T-cell (primary cell): ENCODE results near the gene PPP1R13B. TPM values are rescaled to one million over a fixed set of nuclear protein-coding genes. Genes with fewer than 3 reads are reported as not detected.

Source experiments
- ATAC-seq, 4 experiments: fragments of 200-7000 bp in 3 of 4; fragments of 150-1000 bp in 1 of 4; cut with Tn5 transposase; replicated peaks in 1 of 4; 1 replicate in 3 of 4; 2 replicates in 1 of 4; pipeline ENCODE4 v1.10.0; 2021; ENCODE audit warnings: moderate library complexity in 3 of 4, mild to moderate bottlenecking in 2 of 4, moderate number of reproducible peaks in 1 of 4
- CTCF ChIA-PET, 2 donors: fragments of 300-600 bp; sonication (Branson Sonifier 250); formaldehyde crosslinking; loops; one replicate each; lab custom pipeline; 2022; ENCODE audit warnings: antibody characterized with exemption in 2 of 2; lab: Charles Lee
- POLR2A ChIA-PET, 2 donors: fragments of 300-600 bp; sonication (Branson Sonifier 250); formaldehyde crosslinking; loops; one replicate each; lab custom pipeline; 2022; ENCODE audit warnings: antibody characterized with exemption in 2 of 2; lab: Charles Lee
- DNase-seq, 35 experiments: peaks; one replicate each; pipeline versions ENCODE4 v3.0.0 to v3.0.0-alpha.2; 2013 to 2023
- H3K27ac ChIP-seq: one replicate; pipeline ENCODE4 v1.5.1; 2013; ENCODE audit warnings: low read length
- H3K27me3 ChIP-seq, 2 experiments: replicated peaks in 1 of 2; 1 replicate in 1 of 2; 2 replicates in 1 of 2; pipeline versions ENCODE4 v1.6.1 to v1.7.0; 2013; ENCODE audit warnings: low read length in 1 of 2, mixed read lengths in 1 of 2; ENCODE audit not compliant: control insufficient read depth in 2 of 2, insufficient read depth in 2 of 2; ENCODE audit errors: extremely low read depth in 1 of 2
- H3K36me3 ChIP-seq, 2 donors: 1 replicate in 1 of 2; 2 replicates in 1 of 2; pipeline versions ENCODE4 v1.6.1 to v1.7.0; 2013; ENCODE audit warnings: low read length in 1 of 2; ENCODE audit not compliant: control insufficient read depth in 2 of 2, insufficient read depth in 1 of 2; ENCODE audit errors: extremely low read depth in 1 of 2
- H3K4me1 ChIP-seq, 2 experiments: 1 replicate in 1 of 2; 2 replicates in 1 of 2; pipeline versions ENCODE4 v1.6.1 to v1.7.0; 2013; ENCODE audit warnings: low read length in 2 of 2, mixed read lengths in 1 of 2; ENCODE audit not compliant: insufficient read depth in 2 of 2, control insufficient read depth in 1 of 2; ENCODE audit errors: extremely low read depth in 1 of 2
- H3K4me3 ChIP-seq, 2 donors: 1 replicate in 1 of 2; 2 replicates in 1 of 2; pipeline versions ENCODE4 v1.5.1 to v1.7.0; 2013; ENCODE audit warnings: mild to moderate bottlenecking in 2 of 2, low read length in 1 of 2, moderate library complexity in 1 of 2; ENCODE audit not compliant: control insufficient read depth in 1 of 2; ENCODE audit errors: extremely low read depth in 1 of 2
- H3K9me3 ChIP-seq: 2 replicates; pipeline ENCODE4 v1.7.0; 2013
- H3K27ac Mint-ChIP-seq, 2 donors: one replicate each; pipeline ENCODE4 v1.8.0; 2020 to 2021; ENCODE audit warnings: mild to moderate bottlenecking in 2 of 2, mixed read lengths in 2 of 2
- H3K27me3 Mint-ChIP-seq, 2 donors: one replicate each; pipeline ENCODE4 v1.8.0; 2021 to 2022; ENCODE audit warnings: mixed read lengths in 2 of 2
- H3K36me3 Mint-ChIP-seq: one replicate; pipeline ENCODE4 v1.8.0; 2021; ENCODE audit warnings: mixed read lengths
- H3K4me1 Mint-ChIP-seq, 3 donors: one replicate each; pipeline ENCODE4 v1.8.0; 2020 to 2022; ENCODE audit warnings: mixed read lengths in 3 of 3, mild to moderate bottlenecking in 1 of 3
- H3K4me3 Mint-ChIP-seq, 3 donors: one replicate each; pipeline ENCODE4 v1.8.0; 2020 to 2022; ENCODE audit warnings: mild to moderate bottlenecking in 3 of 3, mixed read lengths in 3 of 3, moderate library complexity in 3 of 3
- H3K9me3 Mint-ChIP-seq, 3 donors: one replicate each; pipeline ENCODE4 v1.8.0; 2020 to 2022; ENCODE audit warnings: mixed read lengths in 3 of 3
- WGBS: methylation state at CpG from one replicate; pipeline ENCODE4 v1.1.5; 2013; ENCODE audit warnings: missing lambda C conversion rate; ENCODE audit not compliant: insufficient coverage; 5-methylcytosine and 5-hydroxymethylcytosine counted together
- total RNA-seq, 35 experiments: library from RNA in 6 of 35; stranded (reverse) in 6 of 35; fragments of 120-200 nt in 1 of 35; gene quantifications; one replicate each; pipeline versions ENCODE4 v1.2.1 to v1.2.4 and lab custom pipeline; 2013 to 2026

Gene PPP1R13B
- total RNA-seq, 5 donors from 2014 or later (not counting 1 experiment from before 2014, with no cell fraction given): 23.8 to 32.4 (median 29.9) TPM

- Mint-ChIP-seq H3K36me3 (peaks cover 14% of the 10 kb centered on the region), H3K9me3 (no peaks in the 10 kb centered on the region), H3K27me3 (no peaks in the 10 kb centered on the region), H3K27ac (no peak overlapping the region), H3K4me3 (no peak overlapping the region), H3K4me1 (peaks cover 0 to 2% (median 0%) of the 10 kb centered on the region in 3 donors)
- Histone ChIP-seq H3K9me3 (no peaks in the 10 kb centered on the region), H3K27ac (no peak overlapping the region), H3K4me3 (no peak overlapping the region), H3K36me3 (peaks cover 25 to 31% of the 10 kb centered on the region in 2 donors), H3K4me1 (no peaks in the 10 kb centered on the region), H3K27me3 (no peaks in the 10 kb centered on the region)
- ChIA-PET POLR2A (no interaction called here), CTCF (interaction anchor here in 1 of 2 donors (0.6 kb wide), 1 partner anchor 95 kb away, joined by 3 read pairs; no protein-coding TSS in a partner anchor)
- no peak for DNase-seq
- ATAC-seq: no peak
- WGBS: 91% methylated on average over 23 of the region's 28 CpGs
Measured at GRCh38 chr14:103705504-103706284, 141.7 kb downstream of the PPP1R13B start.

GRCh38 chr14:103705118-103705503 is 142.3 kb downstream of the PPP1R13B start:
- H3K36me3 ChIP-seq: peaks cover 25 to 33% of the 10 kb centered on the region in 2 donors
- H3K27ac Mint-ChIP-seq: no peak overlapping the region
- no peaks in the 10 kb centered on the region for H3K27me3 Mint-ChIP-seq
- ATAC-seq (no peak), DNase-seq (no peak)
- no peak overlapping the region for H3K27ac ChIP-seq
- no peaks in the 10 kb centered on the region for H3K4me1 ChIP-seq
- ChIA-PET POLR2A (no interaction called here), CTCF (no interaction called here)
- WGBS: 91% methylated on average over 13 of the region's 15 CpGs
- peaks cover 14% of the 10 kb centered on the region for H3K36me3 Mint-ChIP-seq
- H3K4me3 Mint-ChIP-seq: no peak overlapping the region
- H3K4me3 ChIP-seq: no peak overlapping the region
- peaks cover 0 to 2% (median 0%) of the 10 kb centered on the region in 3 donors for H3K4me1 Mint-ChIP-seq
- H3K27me3 ChIP-seq: no peaks in the 10 kb centered on the region
- H3K9me3 Mint-ChIP-seq: no peaks in the 10 kb centered on the region
- no peaks in the 10 kb centered on the region for H3K9me3 ChIP-seq

DNA sequence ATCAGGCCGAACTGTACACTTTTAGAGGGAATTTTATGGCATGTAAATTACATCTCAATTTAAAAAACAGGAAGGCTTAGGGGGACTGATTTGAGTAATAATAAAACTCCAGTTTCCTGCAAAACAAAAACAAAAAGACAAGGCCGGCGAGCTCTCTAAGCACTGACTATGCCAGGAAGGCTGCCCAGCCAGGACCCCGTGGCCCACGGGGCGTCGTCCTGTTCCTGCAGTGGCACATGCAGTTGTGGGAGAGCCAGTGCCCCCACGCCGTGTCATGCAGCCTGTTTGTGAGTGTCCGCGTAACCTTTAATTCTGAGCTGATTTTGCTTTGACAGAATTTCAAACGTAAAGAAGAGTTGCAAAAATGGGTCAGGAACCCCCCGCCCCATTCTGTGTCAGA is 142.7 kb downstream of the PPP1R13B start:
- POLR2A ChIA-PET: no interaction called here
- H3K27me3 ChIP-seq: no peaks in the 10 kb centered on the region
- peaks cover 25 to 34% of the 10 kb centered on the region in 2 donors for H3K36me3 ChIP-seq
- no peak overlapping the region for H3K4me3 Mint-ChIP-seq
- CTCF ChIA-PET: no interaction called here
- H3K9me3 Mint-ChIP-seq: no peaks in the 10 kb centered on the region
- 73% methylated on average over 10 of the region's 13 CpGs for WGBS
- no peak overlapping the region for H3K27ac Mint-ChIP-seq
- ATAC-seq: no peak
- DNase-seq: no peak
- peaks cover 0 to 2% (median 0%) of the 10 kb centered on the region in 3 donors for H3K4me1 Mint-ChIP-seq
- no peak overlapping the region for H3K4me3 ChIP-seq
- H3K27ac ChIP-seq: no peak overlapping the region
- H3K36me3 Mint-ChIP-seq: peaks cover 14% of the 10 kb centered on the region
- H3K9me3 ChIP-seq: no peaks in the 10 kb centered on the region
- no peaks in the 10 kb centered on the region for H3K4me1 ChIP-seq
- H3K27me3 Mint-ChIP-seq: no peaks in the 10 kb centered on the region

GRCh38 chr14:103703433-103704385 is 143.7 kb downstream of the PPP1R13B start:
- H3K36me3 Mint-ChIP-seq: peaks cover 14% of the 10 kb centered on the region
- H3K4me1 Mint-ChIP-seq: no peaks in the 10 kb centered on the region
- Histone ChIP-seq H3K4me3 (no peak overlapping the region), H3K36me3 (peaks cover 25 to 38% of the 10 kb centered on the region in 2 donors), H3K27ac (no peak overlapping the region), H3K4me1 (peaks cover 0 to 2% of the 10 kb centered on the region in 2 experiments), H3K9me3 (no peaks in the 10 kb centered on the region), H3K27me3 (no peaks in the 10 kb centered on the region)
- no peak for ATAC-seq
- CTCF ChIA-PET: interaction anchor here in 1 of 2 donors (0.6 kb wide), 1 partner anchor 23 kb away, joined by 3 read pairs; no protein-coding TSS in a partner anchor
- no peak for DNase-seq
- peak overlapping the region; percentile 1 to 37 for H3K27ac Mint-ChIP-seq
- POLR2A ChIA-PET: no interaction called here
- no peaks in the 10 kb centered on the region for H3K9me3 Mint-ChIP-seq
- no peak overlapping the region for H3K4me3 Mint-ChIP-seq
- H3K27me3 Mint-ChIP-seq: no peaks in the 10 kb centered on the region
- 95% methylated on average over 13 of the region's 24 CpGs for WGBS

- no peak overlapping the region for H3K4me3 ChIP-seq
- ChIA-PET POLR2A (interaction anchor here in 1 of 2 donors (0.5 to 0.6 kb wide), 2 partner anchors 16 to 223 kb away, joined by 3 to 8 read pairs; no protein-coding TSS in a partner anchor), CTCF (interaction anchor here in 1 of 2 donors (0.6 kb wide), 1 partner anchor 22 kb away, joined by 3 read pairs; no protein-coding TSS in a partner anchor)
- H3K4me3 Mint-ChIP-seq: no peak overlapping the region
- H3K4me1 ChIP-seq: peaks cover 0 to 9% of the 10 kb centered on the region in 2 experiments
- H3K27ac Mint-ChIP-seq: peak overlapping the region in 1 of 2 donors; percentile 45
- WGBS: 92% methylated on average over 24 of the region's 29 CpGs
- no peaks in the 10 kb centered on the region for H3K27me3 Mint-ChIP-seq
- H3K27ac ChIP-seq: no peak overlapping the region
- ATAC-seq (no peak), DNase-seq (no peak)
- H3K9me3 Mint-ChIP-seq: no peaks in the 10 kb centered on the region
- peaks cover 25 to 38% of the 10 kb centered on the region in 2 donors for H3K36me3 ChIP-seq
- H3K4me1 Mint-ChIP-seq: no peaks in the 10 kb centered on the region
- no peaks in the 10 kb centered on the region for H3K27me3 ChIP-seq
- no peaks in the 10 kb centered on the region for H3K9me3 ChIP-seq
- peaks cover 14% of the 10 kb centered on the region for H3K36me3 Mint-ChIP-seq
Measured at GRCh38 chr14:103702497-103703432, 144.6 kb downstream of the PPP1R13B start.
